ENCODE measurements around the gene AGMAT. TPM values are rescaled to one million over a fixed set of nuclear protein-coding genes. Genes with fewer than 3 reads are reported as not detected.

The AGMAT gene
- polyA plus RNA-seq, 3 donors: not detected

DNA sequence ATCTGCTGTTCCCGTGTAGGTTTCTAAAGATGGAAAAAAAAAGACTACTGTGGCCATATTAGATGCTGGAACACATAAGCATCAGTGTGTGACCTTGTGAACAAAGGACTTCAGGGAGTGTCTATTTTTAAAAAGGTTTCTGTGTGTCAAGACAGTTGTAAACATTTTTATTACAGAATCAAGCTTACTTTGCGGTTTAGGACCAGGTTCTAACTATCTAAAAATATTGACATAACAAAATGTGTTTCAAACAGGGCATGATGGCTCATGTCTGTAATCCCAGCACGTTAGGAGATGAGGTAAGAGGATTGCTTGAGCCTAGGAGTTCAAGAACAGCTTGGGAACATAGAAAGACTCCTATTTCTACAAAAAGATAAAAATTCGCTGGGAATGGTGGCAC lies 25.3 kb upstream of the AGMAT start:
- Mint-ChIP-seq H3K27me3 (ENCODE audit: low read depth in 3 of 3) (peaks cover 7 to 15% (median 8%) of the 10 kb centered on the region in 3 donors), H3K4me3 (no peak overlapping the region), H3K27ac (no peak overlapping the region), H3K36me3 (no peaks in the 10 kb centered on the region), H3K9me3 (peaks cover 0 to 5% (median 3%) of the 10 kb centered on the region in 7 donors), H3K4me1 (no peaks in the 10 kb centered on the region)
- DNase-seq: no peak
- Histone ChIP-seq H3K4me1 (ENCODE audit: control insufficient read depth in 1 of 2, insufficient read depth in 2 of 2, low read length in 2 of 2) (no peaks in the 10 kb centered on the region), H3K79me2 (ENCODE audit: insufficient read depth, low read length) (no peaks in the 10 kb centered on the region), H3K4me2 (replicated peaks; ENCODE audit: extremely low read depth, low read length, poor library complexity, severe bottlenecking) (no peak overlapping the region), H3K27me3 (ENCODE audit: control insufficient read depth in 2 of 2, insufficient read depth in 2 of 2, low read length in 2 of 2) (no peaks in the 10 kb centered on the region), H3K36me3 (replicated peaks in 1 of 2; ENCODE audit: control insufficient read depth in 1 of 2, insufficient read depth in 2 of 2, low read length in 2 of 2) (no peaks in the 10 kb centered on the region), H3K9ac (ENCODE audit: insufficient read depth, low read length, poor library complexity, severe bottlenecking) (no peak overlapping the region), H3K9me3 (replicated peaks in 1 of 2; ENCODE audit: control insufficient read depth in 1 of 2, insufficient read depth in 1 of 2, low read length in 2 of 2) (peaks cover 0 to 4% of the 10 kb centered on the region in 2 donors), H3K4me3 (replicated peaks in 1 of 3; ENCODE audit: low read depth in 2 of 3, low read length in 3 of 3) (no peak overlapping the region), H2AFZ (ENCODE audit: insufficient read depth, low read depth, low read length, poor library complexity, severe bottlenecking) (no peak overlapping the region), H3K27ac (ENCODE audit: low read depth in 1 of 2, low read length in 2 of 2) (no peak overlapping the region), H4K20me1 (ENCODE audit: insufficient read depth, low read length) (no peaks in the 10 kb centered on the region)
- intact Hi-C loops (cut with micrococcal nuclease): no loop called here
- TF ChIP-seq, protein P1, sequence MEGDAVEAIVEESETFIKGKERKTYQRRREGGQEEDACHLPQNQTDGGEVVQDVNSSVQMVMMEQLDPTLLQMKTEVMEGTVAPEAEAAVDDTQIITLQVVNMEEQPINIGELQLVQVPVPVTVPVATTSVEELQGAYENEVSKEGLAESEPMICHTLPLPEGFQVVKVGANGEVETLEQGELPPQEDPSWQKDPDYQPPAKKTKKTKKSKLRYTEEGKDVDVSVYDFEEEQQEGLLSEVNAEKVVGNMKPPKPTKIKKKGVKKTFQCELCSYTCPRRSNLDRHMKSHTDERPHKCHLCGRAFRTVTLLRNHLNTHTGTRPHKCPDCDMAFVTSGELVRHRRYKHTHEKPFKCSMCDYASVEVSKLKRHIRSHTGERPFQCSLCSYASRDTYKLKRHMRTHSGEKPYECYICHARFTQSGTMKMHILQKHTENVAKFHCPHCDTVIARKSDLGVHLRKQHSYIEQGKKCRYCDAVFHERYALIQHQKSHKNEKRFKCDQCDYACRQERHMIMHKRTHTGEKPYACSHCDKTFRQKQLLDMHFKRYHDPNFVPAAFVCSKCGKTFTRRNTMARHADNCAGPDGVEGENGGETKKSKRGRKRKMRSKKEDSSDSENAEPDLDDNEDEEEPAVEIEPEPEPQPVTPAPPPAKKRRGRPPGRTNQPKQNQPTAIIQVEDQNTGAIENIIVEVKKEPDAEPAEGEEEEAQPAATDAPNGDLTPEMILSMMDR (IDR thresholded peaks at IDR 0.05): no peak
- WGBS (ENCODE audit: insufficient coverage): no CpG with 5 or more reads among the region's 4 CpGs

DNA sequence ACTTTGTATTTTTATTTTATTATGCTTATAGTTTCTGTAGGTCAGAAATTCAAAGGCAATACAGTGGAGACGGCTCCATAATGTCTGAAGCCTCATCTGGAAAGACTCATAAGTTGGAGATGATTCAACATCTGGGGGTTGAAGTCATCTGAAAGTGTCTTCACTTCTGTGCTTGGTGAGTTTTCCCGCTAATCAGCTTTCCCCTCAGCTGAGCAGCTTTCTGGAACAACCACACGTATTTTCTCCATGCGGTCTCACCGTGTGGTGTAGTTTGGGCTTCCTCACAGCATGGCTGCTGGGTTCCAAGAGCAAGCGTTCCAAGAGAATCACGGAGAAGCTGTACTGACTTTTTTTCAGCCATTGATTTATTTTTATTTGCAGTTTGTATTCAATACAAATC lies 24.8 kb upstream of the AGMAT start:
- Mint-ChIP-seq H3K4me3 (no peak overlapping the region), H3K27ac (no peak overlapping the region), H3K4me1 (no peaks in the 10 kb centered on the region), H3K9me3 (peaks cover 0 to 5% (median 3%) of the 10 kb centered on the region in 7 donors), H3K36me3 (no peaks in the 10 kb centered on the region), H3K27me3 (ENCODE audit: low read depth in 3 of 3) (peaks cover 7 to 15% (median 8%) of the 10 kb centered on the region in 3 donors)
- TF ChIP-seq, protein P1 (IDR thresholded peaks at IDR 0.05): no peak
- no peak overlapping the region for H3K4me2 ChIP-seq (replicated peaks; ENCODE audit: extremely low read depth, low read length, poor library complexity, severe bottlenecking)
- no CpG with 5 or more reads among the region's 7 CpGs for WGBS (ENCODE audit: insufficient coverage)
- no peak overlapping the region for H2AFZ ChIP-seq (ENCODE audit: insufficient read depth, low read depth, low read length, poor library complexity, severe bottlenecking)
- H3K4me3 ChIP-seq (replicated peaks in 1 of 3; ENCODE audit: low read depth in 2 of 3, low read length in 3 of 3): no peak overlapping the region
- H4K20me1 ChIP-seq (ENCODE audit: insufficient read depth, low read length): no peaks in the 10 kb centered on the region
- no peaks in the 10 kb centered on the region for H3K4me1 ChIP-seq (ENCODE audit: control insufficient read depth in 1 of 2, insufficient read depth in 2 of 2, low read length in 2 of 2)
- H3K9me3 ChIP-seq (replicated peaks in 1 of 2; ENCODE audit: control insufficient read depth in 1 of 2, insufficient read depth in 1 of 2, low read length in 2 of 2): peaks cover 0 to 4% of the 10 kb centered on the region in 2 donors
- H3K36me3 ChIP-seq (replicated peaks in 1 of 2; ENCODE audit: control insufficient read depth in 1 of 2, insufficient read depth in 2 of 2, low read length in 2 of 2): no peaks in the 10 kb centered on the region
- no peaks in the 10 kb centered on the region for H3K27me3 ChIP-seq (ENCODE audit: control insufficient read depth in 2 of 2, insufficient read depth in 2 of 2, low read length in 2 of 2)
- no peak overlapping the region for H3K27ac ChIP-seq (ENCODE audit: low read depth in 1 of 2, low read length in 2 of 2)
- intact Hi-C loops (cut with micrococcal nuclease): no loop called here
- H3K79me2 ChIP-seq (ENCODE audit: insufficient read depth, low read length): no peaks in the 10 kb centered on the region
- H3K9ac ChIP-seq (ENCODE audit: insufficient read depth, low read length, poor library complexity, severe bottlenecking): no peak overlapping the region
- no peak for DNase-seq

All from CD14-positive monocyte (primary cell).